Nucleus accumbens (tissue), 56 donors: ENCODE results near the gene GSTP1.

Source experiments
- DNase-seq, 56 donors: peaks; one replicate each; lab custom pipeline; 2025; lab: John Stamatoyannopoulos, UW

Gene GSTP1

GRCh38 chr11:67627812-67628624 lies 44.4 kb downstream of the GSTP1 start:
- DNase-seq: no peak

- DNase-seq: peak in 2 of 56 donors; percentile 10 to 38
Measured at GRCh38 chr11:67628710-67629385, 45.2 kb downstream of the GSTP1 start.

- peak in 49 of 56 donors; percentile 15 to 98 (median 59) for DNase-seq
Measured at GRCh38 chr11:67629386-67630227, 46.0 kb downstream of the GSTP1 start, which contains the start of gene NUDT8. TSS of gene NUDT8 (minus strand) at chr11:67629937. CDS start at chr11:67629911, 26 bp downstream.

GRCh38 chr11:67630228-67630942 lies 46.8 kb downstream of the GSTP1 start:
- peak; percentile 84 to 100 (median 96) for DNase-seq

GRCh38 chr11:67630943-67631331 lies 47.3 kb downstream of the GSTP1 start:
- no peak for DNase-seq

- DNase-seq: no peak
Measured at GRCh38 chr11:67631411-67631810, 47.8 kb downstream of the GSTP1 start.

- DNase-seq: no peak
Measured at GRCh38 chr11:67631853-67632174, 48.2 kb downstream of the GSTP1 start.

- DNase-seq: no peak
Measured at GRCh38 chr11:67632175-67632981, 48.8 kb downstream of the GSTP1 start.

GRCh38 chr11:67632982-67633755 lies 49.6 kb downstream of the GSTP1 start:
- no peak for DNase-seq

- DNase-seq: no peak
Measured at GRCh38 chr11:67633758-67634365, 50.2 kb downstream of the GSTP1 start.

- DNase-seq: no peak
Measured at GRCh38 chr11:67634366-67635230, 51.0 kb downstream of the GSTP1 start.

- no peak for DNase-seq
Measured at GRCh38 chr11:67635231-67635521, 51.6 kb downstream of the GSTP1 start.
